H1 (cell line): ENCODE measurements around the gene PSTK. TPM values are rescaled to one million over a fixed set of nuclear protein-coding genes. Genes with fewer than 3 reads are reported as not detected.

Source experiments
- CTCF ChIA-PET: fragments of 300-600 bp; sonication (Branson Sonifier 250); formaldehyde crosslinking; loops from one replicate; lab custom pipeline; 2021; ENCODE audit not compliant: partially characterized antibody; lab: Charles Lee
- POLR2A ChIA-PET: fragments of 300-600 bp; sonication (Branson Sonifier 250); formaldehyde crosslinking; loops from one replicate; lab custom pipeline; 2021; ENCODE audit warnings: inconsistent platforms; ENCODE audit not compliant: partially characterized antibody; lab: Charles Lee
- DNase-seq, 2 experiments: peaks; one replicate each; pipeline versions ENCODE4 v3.0.0 to v3.0.0-alpha.2; 2010 to 2022; ENCODE audit warnings: low spot score in 2 of 2, low read depth in 1 of 2, mixed read lengths in 1 of 2
- FAIRE-seq: peaks from 2 replicates; lab custom pipeline; 2011; peaks lifted over from hg19 to GRCh38; lab: Jason Lieb, UNC
- H2AFZ ChIP-seq: 2 replicates; pipeline ENCODE4 v1.8.1; 2012; ENCODE audit warnings: low read length, inconsistent platforms
- H2AK5ac ChIP-seq: 2 replicates; pipeline ENCODE4 v1.6.1; 2013; ENCODE audit warnings: low read depth, low read length
- H2BK120ac ChIP-seq: replicated peaks from 2 replicates; pipeline ENCODE3; 2013; ENCODE audit warnings: low read depth, low read length, inconsistent platforms
- H2BK12ac ChIP-seq: 2 replicates; pipeline ENCODE4 v1.6.1; 2013; ENCODE audit warnings: low read depth, low read length
- H2BK15ac ChIP-seq: 2 replicates; pipeline ENCODE4 v1.6.1; 2013; ENCODE audit warnings: low read length
- H2BK20ac ChIP-seq: 2 replicates; pipeline ENCODE4 v1.6.1; 2013; ENCODE audit warnings: low read length
- H2BK5ac ChIP-seq: 2 replicates; pipeline ENCODE4 v1.6.1; 2013; ENCODE audit warnings: low read depth, low read length
- H3K14ac ChIP-seq: 2 replicates; pipeline ENCODE4 v1.6.1; 2013; ENCODE audit warnings: inconsistent platforms; ENCODE audit not compliant: insufficient read length
- H3K18ac ChIP-seq: 2 replicates; pipeline ENCODE4 v1.6.1; 2013; ENCODE audit warnings: low read length; ENCODE audit errors: extremely low read depth
- H3K23ac ChIP-seq: 2 replicates; pipeline ENCODE4 v1.6.1; 2013; ENCODE audit warnings: inconsistent platforms; ENCODE audit not compliant: insufficient read length
- H3K23me2 ChIP-seq: 2 replicates; pipeline ENCODE4 v1.6.1; 2013; ENCODE audit warnings: low read depth, low read length
- H3K27ac ChIP-seq: 2 replicates; pipeline ENCODE4 v1.6.1; 2011; ENCODE audit warnings: low read depth, low read length, inconsistent platforms
- H3K27me3 ChIP-seq, 4 experiments: replicated peaks in 1 of 4; 1 replicate in 1 of 4; 2 replicates in 3 of 4; pipeline versions ENCODE4 v1.6.1 to v1.8.1; 2011 to 2013; ENCODE audit warnings: low read length in 3 of 4, mild to moderate bottlenecking in 3 of 4, inconsistent platforms in 2 of 4, mixed read lengths in 2 of 4, moderate library complexity in 1 of 4; ENCODE audit not compliant: control insufficient read depth in 3 of 4, insufficient read depth in 3 of 4; ENCODE audit errors: extremely low read depth in 1 of 4
- H3K36me3 ChIP-seq, 4 experiments: 2 replicates each; pipeline versions ENCODE4 v1.6.1 to v1.8.1; 2011 to 2013; ENCODE audit warnings: mild to moderate bottlenecking in 4 of 4, low read length in 3 of 4, moderate library complexity in 2 of 4, control low read depth in 1 of 4, inconsistent platforms in 1 of 4; ENCODE audit not compliant: insufficient read depth in 4 of 4, control insufficient read depth in 2 of 4
- H3K4ac ChIP-seq: replicated peaks from 2 replicates; pipeline ENCODE3; 2013; ENCODE audit warnings: low read length, low read depth, mixed read lengths, inconsistent platforms; ENCODE audit not compliant: insufficient read length
- H3K4me1 ChIP-seq, 4 experiments: replicated peaks in 1 of 4; 1 replicate in 1 of 4; 2 replicates in 3 of 4; pipeline versions ENCODE4 v1.6.1 to v1.8.1; 2011 to 2013; ENCODE audit warnings: low read length in 3 of 4, inconsistent platforms in 2 of 4, mixed read lengths in 1 of 4; ENCODE audit not compliant: insufficient read depth in 4 of 4, control insufficient read depth in 3 of 4
- H3K4me2 ChIP-seq, 2 experiments: 2 replicates each; pipeline versions ENCODE4 v1.6.1 to v1.8.1; 2011 to 2013; ENCODE audit warnings: low read depth in 2 of 2, low read length in 2 of 2, control low read depth in 1 of 2, inconsistent platforms in 1 of 2, mild to moderate bottlenecking in 1 of 2; ENCODE audit not compliant: insufficient read depth in 1 of 2
- H3K4me3 ChIP-seq, 4 experiments: fragments of 200-600, 300-600 bp in 1 of 4; sonication (generic), shearing (Covaris generic), sonication (Bioruptor Twin) in 1 of 4; 2 replicates each; pipeline versions ENCODE4 v1.5.1 to v1.8.1; 2011 to 2016; ENCODE audit warnings: low read length in 4 of 4, low read depth in 3 of 4, control low read depth in 2 of 4, inconsistent platforms in 2 of 4, mild to moderate bottlenecking in 2 of 4, mixed read lengths in 1 of 4, moderate library complexity in 1 of 4; ENCODE audit not compliant: insufficient read depth in 2 of 4; ENCODE audit errors: extremely low read depth in 1 of 4
- H3K56ac ChIP-seq: replicated peaks from 2 replicates; pipeline ENCODE3; 2013; ENCODE audit warnings: low read depth, mild to moderate bottlenecking, mixed read lengths, low read length, inconsistent platforms; ENCODE audit not compliant: insufficient read length
- H3K79me1 ChIP-seq: 2 replicates; pipeline ENCODE4 v1.6.1; 2013; ENCODE audit warnings: low read depth, low read length, control low read depth
- H3K79me2 ChIP-seq, 2 experiments: 2 replicates each; pipeline versions ENCODE4 v1.6.1 to v1.8.1; 2012 to 2013; ENCODE audit warnings: low read length in 2 of 2, mild to moderate bottlenecking in 2 of 2, inconsistent platforms in 1 of 2; ENCODE audit not compliant: insufficient read depth in 2 of 2, control insufficient read depth in 1 of 2
- H3K9ac ChIP-seq, 4 experiments: replicated peaks in 1 of 4; 1 replicate in 1 of 4; 2 replicates in 3 of 4; pipeline versions ENCODE4 v1.6.1 to v1.8.1; 2011 to 2013; ENCODE audit warnings: low read depth in 3 of 4, low read length in 3 of 4, control low read depth in 2 of 4, mild to moderate bottlenecking in 2 of 4, moderate library complexity in 2 of 4, inconsistent platforms in 1 of 4; ENCODE audit errors: extremely low read depth in 1 of 4
- H3K9me3 ChIP-seq, 2 experiments: 2 replicates each; pipeline versions ENCODE4 v1.6.1 to v1.8.1; 2012 to 2013; ENCODE audit warnings: mild to moderate bottlenecking in 2 of 2, moderate library complexity in 2 of 2, control low read depth in 1 of 2, inconsistent platforms in 1 of 2, low read depth in 1 of 2, low read length in 1 of 2, mixed read lengths in 1 of 2; ENCODE audit not compliant: insufficient read depth in 2 of 2
- H4K20me1 ChIP-seq, 2 experiments: replicated peaks in 1 of 2; 2 replicates each; pipeline versions ENCODE3 to v1.8.1; 2011 to 2013; ENCODE audit warnings: inconsistent platforms in 2 of 2, low read length in 2 of 2, mild to moderate bottlenecking in 1 of 2; ENCODE audit not compliant: insufficient read depth in 2 of 2, control insufficient read depth in 1 of 2
- H4K5ac ChIP-seq: 2 replicates; pipeline ENCODE4 v1.6.1; 2013; ENCODE audit warnings: low read length, low read depth, mixed read lengths, inconsistent platforms; ENCODE audit not compliant: insufficient read length
- H4K8ac ChIP-seq: 2 replicates; pipeline ENCODE4 v1.8.0; 2013; ENCODE audit warnings: mild to moderate bottlenecking, moderate library complexity, low read length, inconsistent platforms; ENCODE audit not compliant: insufficient read depth; ENCODE audit errors: extremely low read depth
- H4K91ac ChIP-seq: replicated peaks from 2 replicates; pipeline ENCODE3; 2013; ENCODE audit warnings: low read length, mixed read lengths, inconsistent platforms; ENCODE audit not compliant: insufficient read length
- BRCA1 ChIP-seq: IDR thresholded peaks from 2 replicates; pipeline ENCODE4 v1.6.1; 2012; ENCODE audit warnings: low read depth, low read length, improper control_type of control experiment
- CTCF ChIP-seq, 3 experiments: IDR thresholded peaks; 1 replicate in 2 of 3; 2 replicates in 1 of 3; pipeline versions ENCODE4 v1.5.1 to v1.6.1; 2011; ENCODE audit warnings: low read length in 3 of 3, mild to moderate bottlenecking in 3 of 3, inconsistent platforms in 2 of 3, low read depth in 1 of 3, moderate library complexity in 1 of 3; ENCODE audit not compliant: insufficient read depth in 1 of 3; ENCODE audit errors: control extremely low read depth in 1 of 3
- GABPA ChIP-seq: IDR thresholded peaks from 2 replicates; pipeline ENCODE4 v1.6.1; 2011; ENCODE audit warnings: mild to moderate bottlenecking, low read length, moderate library complexity, borderline replicate concordance; ENCODE audit not compliant: insufficient read depth
- KDM1A ChIP-seq: fragments of 200-600, 300-600 bp; sonication (generic); IDR thresholded peaks from 2 replicates; pipeline ENCODE4 v1.7.1; 2016; ENCODE audit warnings: mild to moderate bottlenecking, low read length, borderline replicate concordance
- MAFK ChIP-seq: IDR thresholded peaks from 2 replicates; pipeline ENCODE4 v1.6.1; 2012; ENCODE audit warnings: low read depth, mild to moderate bottlenecking, improper control_type of control experiment, low read length
- POLR2A ChIP-seq, 2 experiments: IDR thresholded peaks; 1 replicate in 1 of 2; 2 replicates in 1 of 2; pipeline ENCODE4 v1.6.1; 2011; ENCODE audit warnings: low read depth in 2 of 2, low read length in 2 of 2, mild to moderate bottlenecking in 2 of 2; ENCODE audit errors: control extremely low read depth in 1 of 2
- POU5F1 ChIP-seq: IDR thresholded peaks from 2 replicates; pipeline ENCODE4 v1.6.1; 2011; ENCODE audit warnings: low read depth, mild to moderate bottlenecking, low read length, moderate library complexity
- RFX5 ChIP-seq: IDR thresholded peaks from 2 replicates; pipeline ENCODE4 v1.6.1; 2011; ENCODE audit warnings: low read depth, low read length, improper control_type of control experiment, borderline replicate concordance
- TBP ChIP-seq: IDR thresholded peaks from 2 replicates; pipeline ENCODE4 v1.6.1; 2011; ENCODE audit warnings: low read depth, low read length, improper control_type of control experiment
- WGBS, 2 experiments: shearing (Covaris generic) in 1 of 2; methylation state at CpG; one replicate each; pipeline versions ENCODE4 v1.1.6 to v1.1.7; 2013 to 2015; ENCODE audit warnings: low lambda C conversion rate in 2 of 2, mixed read lengths in 2 of 2, inconsistent platforms in 1 of 2, low coverage in 1 of 2, missing lambda C conversion rate in 1 of 2; ENCODE audit not compliant: insufficient replicate concordance in 2 of 2, insufficient coverage in 1 of 2, insufficient read length in 1 of 2; ENCODE audit errors: extremely low coverage in 1 of 2, missing lambda C conversion rate in 1 of 2; 5-methylcytosine and 5-hydroxymethylcytosine counted together
- polyA plus RNA-seq, 7 experiments: library from polyadenylated mRNA; depleted of rRNA in 3 of 7; stranded (reverse) in 5 of 7; unstranded in 2 of 7; fragments of >200 nt in 5 of 7; fragments of 200-250 nt in 2 of 7; gene quantifications; 1 replicate in 5 of 7; 2 replicates in 1 of 7; 4 replicates in 1 of 7; pipeline versions ENCODE4 v1.2.1 to v1.2.3, GENCODE V29; 2011 to 2013; ENCODE audit warnings: missing spikeins in 2 of 7, mixed read lengths in 2 of 7
- total RNA-seq: library from RNA; stranded (reverse); fragmentation: NEBNext Ultra II Directional; extraction: Animal tissue kit (Norgen Biotek cat#: 25700); gene quantifications from 2 replicates; pipeline ENCODE4 v1.2.1, GENCODE V29; 2021

The PSTK gene
- total and polyA plus RNA-seq, 2 of the 8 experiments (the other 6 are each of a cell fraction or from before 2014, with no cell fraction given), result 4.4 to 6.6 TPM

DNA sequence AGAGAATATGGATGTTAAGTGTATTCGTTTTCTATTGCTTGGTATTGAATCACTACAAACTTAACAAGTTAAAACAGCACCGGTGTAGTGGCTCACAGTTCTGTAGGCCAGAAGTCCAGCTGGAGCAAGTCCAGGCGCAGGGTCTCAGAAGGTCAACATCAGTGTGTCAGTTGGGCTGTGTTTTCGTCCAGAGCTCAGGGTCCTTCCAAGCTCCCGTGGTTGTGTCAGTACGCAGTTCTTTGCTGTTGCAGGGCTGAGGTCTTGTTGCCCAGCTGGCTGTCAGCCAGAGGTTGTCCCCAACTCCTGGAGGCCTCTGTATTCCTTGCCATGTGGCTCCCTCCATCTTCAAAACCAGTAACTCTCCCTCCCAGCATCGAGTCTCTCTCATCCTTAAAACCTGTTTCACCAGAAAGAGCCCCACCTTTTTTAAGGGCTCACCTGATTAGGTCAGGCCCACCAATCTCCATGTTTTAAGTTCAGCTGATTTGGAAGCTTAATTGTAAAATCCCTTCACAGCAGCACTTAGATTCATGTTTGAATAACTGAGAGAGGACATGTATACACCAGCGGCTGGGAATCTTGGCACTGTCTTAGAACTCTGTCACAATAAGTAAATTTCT lies 55.4 kb downstream of the PSTK start:
- H3K4me1 ChIP-seq, result peaks cover 0 to 8% (median 1%) of the 10 kb centered on the region in 4 experiments; a peak in 2 of 7 replicates
- no peak overlapping the region for H4K91ac ChIP-seq
- H3K18ac ChIP-seq, result no peak overlapping the region
- peaks cover 0 to 12% (median 3%) of the 10 kb centered on the region in 4 experiments; a peak in 3 of 8 replicates for H3K36me3 ChIP-seq
- no peak overlapping the region for H3K4me3 ChIP-seq
- no peak overlapping the region for H3K56ac ChIP-seq
- no peak overlapping the region for H3K27ac ChIP-seq
- FAIRE-seq (no peak), DNase-seq (no peak)
- no peak overlapping the region for H3K9ac ChIP-seq
- no peak overlapping the region for H2AK5ac ChIP-seq
- no peak overlapping the region for H2BK5ac ChIP-seq
- no peaks in the 10 kb centered on the region for H3K27me3 ChIP-seq
- no peak overlapping the region for H3K23ac ChIP-seq
- no peak overlapping the region for H3K14ac ChIP-seq
- no peak overlapping the region for H3K4me2 ChIP-seq
- H2BK20ac ChIP-seq, result no peak overlapping the region
- H4K20me1 ChIP-seq, result no peaks in the 10 kb centered on the region
- no peaks in the 10 kb centered on the region for H3K79me2 ChIP-seq
- WGBS, 2 experiments, result 89% methylated on average over 8 of the region's 8 CpGs; no CpG with 5 or more reads in 1 of the 2 experiments
- H2AFZ ChIP-seq, result no peak overlapping the region
- CTCF ChIA-PET, result no interaction called here
- H2BK120ac ChIP-seq, result no peak overlapping the region
- H2BK15ac ChIP-seq, result no peak overlapping the region
- POLR2A ChIA-PET, result no interaction called here
- TF ChIP-seq TBP (no peak), GABPA (no peak), CTCF (IDR thresholded peaks at IDR 0.05; ENCODE audit: control extremely low read depth in 1 of 3, insufficient read depth in 1 of 3, low read depth in 1 of 3, low read length in 3 of 3) (no peak), MAFK (no peak), POLR2A (IDR thresholded peaks at IDR 0.05; ENCODE audit: control extremely low read depth in 1 of 2, low read depth in 2 of 2, low read length in 2 of 2) (no peak), BRCA1 (no peak), KDM1A (no peak), POU5F1 (no peak), RFX5 (no peak)
- H4K8ac ChIP-seq, result no peak overlapping the region
- H3K9me3 ChIP-seq, result no peaks in the 10 kb centered on the region
- H3K4ac ChIP-seq, result no peak overlapping the region
- H4K5ac ChIP-seq, result no peak overlapping the region
- H3K23me2 ChIP-seq, result 0 out of 2 replicates have a peak, but pooled peaks cover 2% of the 10 kb centered on the region
- H3K79me1 ChIP-seq, result no peaks in the 10 kb centered on the region
- no peak overlapping the region for H2BK12ac ChIP-seq
